ENCODE data around the gene AAK1.
A peak's percentile ranks its signal among the peaks of the same experiment; 100 is the strongest.
"Not testable (repeated sequence)": the region's sequence is repeated elsewhere in the genome, so short reads cannot be mapped to it uniquely, and the experiment has no call there.

AAK1 gene

DNA sequence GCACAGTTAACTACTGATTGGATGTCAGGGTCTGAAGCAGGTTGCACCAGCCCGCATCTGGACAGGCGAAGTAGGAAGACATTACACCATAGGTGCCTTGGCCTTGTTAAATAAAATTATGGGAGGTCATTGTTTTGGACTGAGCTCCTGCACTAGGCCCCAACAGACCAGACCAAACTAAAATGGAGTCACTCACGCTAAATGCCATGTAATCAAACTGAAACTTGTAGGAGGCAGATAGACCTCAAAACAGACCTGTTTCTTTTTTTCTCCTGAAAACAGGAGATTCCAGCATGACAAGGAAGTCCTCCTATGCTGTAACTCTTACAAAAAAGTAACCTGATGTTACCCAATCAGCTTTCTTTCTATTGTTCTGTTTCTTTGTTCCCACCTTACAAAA lies 190.9 kb downstream of the AAK1 start:
- DNase-seq (ENCODE audit: low spot score), result no peak

DNA sequence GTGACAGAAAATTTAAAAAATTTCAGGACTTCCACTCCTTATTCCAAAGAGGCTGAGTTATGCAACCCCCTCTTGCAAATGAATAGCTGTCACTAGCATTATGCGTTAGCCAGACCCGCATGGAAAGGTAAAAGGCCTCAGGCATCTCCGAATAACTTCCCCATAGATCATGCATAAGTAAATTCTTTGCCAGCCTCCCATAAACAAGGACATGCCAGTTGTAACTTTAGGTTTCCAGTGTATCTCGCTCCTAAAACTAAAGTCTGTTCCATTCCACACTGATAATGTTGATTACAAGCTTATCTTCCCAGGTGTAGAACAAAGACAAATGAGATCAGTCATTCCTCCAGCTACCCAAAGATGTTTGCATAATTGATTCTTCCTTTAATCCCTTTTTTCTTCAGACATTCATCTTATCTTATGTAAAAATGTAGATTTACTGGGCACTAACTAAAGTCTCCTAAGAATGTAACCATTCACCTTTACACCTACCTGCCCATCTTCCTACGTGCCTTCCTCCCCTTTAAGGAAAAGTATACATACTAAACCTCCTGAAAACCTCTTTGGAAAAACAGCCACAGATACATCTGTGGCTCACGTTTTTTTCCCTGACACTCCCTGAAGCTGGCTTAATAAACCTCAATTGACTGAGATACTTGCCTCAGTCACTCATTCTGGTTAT lies 192.7 kb downstream of the AAK1 start:
- no peak for DNase-seq (ENCODE audit: low spot score)

DNA sequence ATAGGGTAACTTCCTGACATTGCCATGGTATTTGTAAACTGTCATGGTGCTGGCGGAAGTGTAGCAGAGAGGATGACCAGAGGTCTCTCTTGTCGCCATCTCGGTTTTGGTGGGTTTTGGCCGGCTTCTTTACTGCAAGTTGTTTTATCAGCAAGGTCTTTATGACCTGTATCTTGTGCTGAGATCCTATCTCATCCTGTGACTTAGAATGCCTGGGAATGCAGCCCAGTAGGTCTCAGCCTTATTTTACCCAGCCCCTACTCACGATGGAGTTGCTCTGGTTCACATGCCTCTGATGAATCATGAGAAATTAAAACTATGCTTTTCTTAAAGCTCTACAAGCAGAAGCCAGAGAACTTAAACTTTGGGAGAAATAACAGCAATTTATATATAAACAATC lies 193.6 kb downstream of the AAK1 start:
- DNase-seq (ENCODE audit: low spot score), result no peak

GRCh38 chr2:69443673-69444072 lies 199.9 kb downstream of the AAK1 start:
- not testable (repeated sequence) for DNase-seq (ENCODE audit: low spot score)

- DNase-seq (ENCODE audit: low spot score), result not testable (repeated sequence)
Measured at GRCh38 chr2:69439499-69439898, 204.0 kb downstream of the AAK1 start.

DNA sequence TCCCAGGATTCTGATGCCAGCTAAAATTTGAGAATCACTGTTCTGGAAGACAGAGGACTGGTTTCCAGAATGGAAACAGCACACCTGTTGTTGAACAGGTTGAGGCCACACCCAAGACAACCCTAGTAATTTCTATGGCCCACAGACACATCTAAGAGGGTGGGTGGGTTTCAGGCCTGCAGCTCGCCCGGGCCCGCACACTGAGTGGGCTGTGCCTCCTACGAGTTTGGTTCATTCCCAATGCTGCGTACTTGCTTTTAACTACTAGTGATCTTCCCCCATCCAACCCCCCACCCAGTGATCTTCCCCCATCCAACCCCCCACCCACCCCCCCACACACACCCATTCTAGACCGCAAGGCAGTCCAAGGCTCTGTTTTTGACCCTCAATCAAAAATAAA lies 205.0 kb downstream of the AAK1 start:
- DNase-seq (ENCODE audit: low spot score), result no peak

GRCh38 chr2:69437751-69438154 lies 205.8 kb downstream of the AAK1 start:
- DNase-seq (ENCODE audit: low spot score), result no peak

DNA sequence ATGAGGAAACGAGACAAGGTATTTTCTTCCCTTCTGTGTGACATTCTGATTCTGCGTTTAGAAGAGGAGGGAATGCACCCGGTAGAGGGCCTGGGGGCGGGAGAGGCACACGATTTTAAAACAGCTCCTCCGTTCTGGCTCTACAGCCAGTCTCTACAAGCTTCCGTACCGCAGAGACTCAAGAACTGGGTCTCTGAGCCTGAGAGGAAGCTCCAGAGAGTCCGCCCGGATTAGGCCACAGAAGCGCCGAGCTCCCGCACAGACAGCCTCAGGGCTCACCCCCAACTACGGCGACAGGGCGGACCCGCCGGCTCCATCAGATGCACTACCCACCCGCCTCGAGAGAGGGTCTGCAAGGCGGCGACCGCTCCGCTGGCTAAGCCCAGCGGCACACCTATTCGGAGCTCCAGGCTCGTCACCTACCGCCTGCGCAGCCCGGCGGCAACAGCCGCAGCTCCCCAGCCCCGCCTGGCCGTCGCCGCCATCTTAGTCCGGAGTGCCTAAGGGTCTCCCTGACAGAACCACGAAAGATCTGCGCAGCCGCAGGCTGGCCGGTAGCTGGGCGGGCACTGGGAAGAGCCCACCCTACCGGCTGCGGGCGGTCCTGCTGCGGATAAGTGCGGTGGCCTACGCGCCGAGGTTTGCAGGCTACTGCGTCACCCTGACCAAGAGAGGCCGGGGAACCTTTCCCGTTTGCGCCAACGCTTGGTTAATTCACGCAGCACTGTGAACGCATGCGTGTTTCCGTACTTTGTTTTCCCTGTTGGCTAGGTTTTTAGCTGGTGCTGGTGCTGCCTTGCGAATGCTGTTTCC lies 206.4 kb downstream of the AAK1 start, which contains the start of gene NFU1:
Gene NFU1 (minus strand): TSS at position 498 of the 813 bp plus-strand sequence. CDS start 13 bp downstream, at position 485.
- peak; percentile 86 for DNase-seq (ENCODE audit: low spot score)

DNA sequence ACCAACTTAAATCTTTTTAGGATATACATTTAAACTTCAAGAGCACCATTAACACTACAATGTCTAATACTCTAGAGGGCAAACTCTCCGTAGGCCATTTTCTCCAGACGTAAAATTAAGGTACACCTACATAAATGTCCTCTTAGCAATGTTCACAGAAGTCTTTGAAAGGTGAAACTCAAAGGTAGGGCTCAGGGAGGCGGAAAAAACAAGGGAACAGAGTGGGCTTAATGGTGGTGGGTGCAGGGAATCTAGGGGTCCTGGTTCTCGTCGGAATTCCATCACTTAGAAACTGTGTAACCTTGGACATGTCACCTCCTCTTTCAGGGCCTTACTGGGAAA lies 207.0 kb downstream of the AAK1 start:
- peak; percentile 18 for DNase-seq (ENCODE audit: low spot score)

DNA sequence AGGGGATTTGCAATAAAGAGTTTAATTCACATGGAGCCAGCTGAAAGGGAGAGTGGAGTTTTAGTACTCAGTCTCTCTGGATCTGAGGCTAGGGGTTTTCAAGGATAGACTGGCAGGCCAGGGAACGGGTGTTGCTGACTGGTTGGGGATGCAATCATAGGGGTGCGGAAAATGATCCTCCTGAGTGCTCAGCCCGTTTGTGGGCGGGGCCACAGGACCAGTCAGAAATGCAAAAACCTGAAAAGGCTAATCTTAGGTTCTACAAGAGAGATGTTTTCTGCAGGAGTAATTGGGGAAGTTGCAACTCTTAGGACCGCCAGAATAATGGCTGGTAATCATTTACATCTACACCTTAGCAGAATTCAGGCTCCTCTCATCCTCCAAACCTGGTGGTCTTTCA lies 208.8 kb downstream of the AAK1 start:
- no peak for DNase-seq (ENCODE audit: low spot score)

- no peak for DNase-seq (ENCODE audit: low spot score)
Measured at GRCh38 chr2:69429491-69430183, 213.9 kb downstream of the AAK1 start.

- no peak for DNase-seq (ENCODE audit: low spot score)
Measured at GRCh38 chr2:69428981-69429380, 214.6 kb downstream of the AAK1 start.

GRCh38 chr2:69424419-69424818 lies 219.1 kb downstream of the AAK1 start:
- DNase-seq (ENCODE audit: low spot score), result no peak

- DNase-seq (ENCODE audit: low spot score), result no peak
Measured at GRCh38 chr2:69422198-69422597, 221.3 kb downstream of the AAK1 start.

- DNase-seq (ENCODE audit: low spot score), result not testable (repeated sequence)
Measured at GRCh38 chr2:69419111-69419510, 224.4 kb downstream of the AAK1 start.

DNA sequence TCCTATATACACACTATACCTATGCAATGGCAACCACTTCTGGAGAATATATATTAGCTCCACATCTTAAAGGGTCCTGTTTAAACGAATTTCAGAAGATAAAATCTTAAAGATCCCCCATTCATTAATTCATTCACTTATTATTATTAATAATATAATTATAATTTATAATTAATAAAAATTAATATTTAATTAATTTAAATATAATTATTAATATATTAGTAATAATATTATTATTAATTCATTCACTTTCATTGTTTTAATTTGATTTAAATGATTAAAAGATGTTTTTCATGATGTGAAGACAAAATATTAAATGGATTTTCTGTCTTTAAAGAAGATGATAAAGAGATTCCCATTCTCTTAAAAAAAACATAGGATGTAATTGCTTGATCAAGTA lies 227.4 kb downstream of the AAK1 start:
- no peak for DNase-seq (ENCODE audit: low spot score)
